Limb (tissue), 2 donors: ENCODE measurements around the gene KLF13.

Experiments
- DNase-seq, 2 donors: peaks; one replicate each; pipeline ENCODE4 v3.0.0-alpha.2; 2016; ENCODE audit errors: extremely low spot score in 2 of 2

The KLF13 gene

DNA sequence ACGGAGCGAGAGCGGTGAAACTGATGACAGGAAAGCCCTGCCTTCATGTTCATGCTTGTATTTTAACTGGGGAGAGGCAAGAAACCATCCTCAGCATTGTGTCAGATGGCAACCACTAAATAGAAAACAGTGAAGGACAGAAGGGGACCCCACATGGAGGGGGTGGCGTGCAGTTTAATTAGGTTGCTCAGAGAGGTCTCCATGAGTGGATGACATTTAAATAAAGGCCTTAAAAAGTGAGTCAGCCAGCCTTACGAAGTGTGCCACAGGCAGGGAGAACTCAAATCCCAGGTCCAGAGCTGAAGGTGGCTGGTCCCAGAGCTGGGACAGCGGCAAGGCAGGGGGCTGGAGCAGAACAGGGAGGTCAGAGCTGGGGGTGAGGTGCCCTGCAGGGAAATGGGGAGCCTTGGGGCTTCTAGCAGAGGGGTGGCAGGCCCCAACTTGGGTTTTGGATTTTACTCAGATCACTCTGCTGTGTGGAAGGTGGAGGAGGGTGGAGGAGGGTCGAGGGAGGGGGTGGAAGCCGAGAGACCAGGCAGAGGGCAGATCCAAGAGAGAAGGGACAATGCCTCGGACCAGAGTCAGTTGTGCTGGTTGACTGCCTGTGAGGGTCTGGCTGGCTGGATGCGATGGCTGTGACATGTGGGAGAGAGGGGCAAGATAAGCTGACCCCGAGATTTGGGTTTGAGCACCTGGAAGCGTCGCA is 73.7 kb downstream of the KLF13 start:
- DNase-seq: no peak

GRCh38 chr15:31401282-31401681 is 74.6 kb downstream of the KLF13 start:
- DNase-seq: no peak

DNA sequence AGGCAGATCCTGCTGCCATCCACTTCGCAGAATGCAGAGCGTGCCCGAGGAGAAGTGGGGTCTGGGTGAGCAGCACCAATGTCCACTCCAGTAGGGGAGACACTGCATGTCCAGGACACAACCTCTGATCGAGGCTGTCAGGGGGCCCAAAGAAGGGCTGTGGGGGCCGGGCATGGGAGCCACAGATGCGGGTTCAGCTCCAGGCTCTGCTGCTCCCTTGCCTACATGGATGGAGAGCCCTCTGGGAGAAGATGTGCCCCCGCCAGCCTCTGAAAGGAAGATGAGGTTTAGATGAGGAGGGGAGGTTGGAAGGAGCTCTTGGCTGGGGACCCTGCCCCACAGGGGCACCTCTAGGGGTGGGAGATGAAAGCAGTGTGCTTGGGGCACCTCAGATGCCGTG is 75.4 kb downstream of the KLF13 start:
- no peak for DNase-seq

DNA sequence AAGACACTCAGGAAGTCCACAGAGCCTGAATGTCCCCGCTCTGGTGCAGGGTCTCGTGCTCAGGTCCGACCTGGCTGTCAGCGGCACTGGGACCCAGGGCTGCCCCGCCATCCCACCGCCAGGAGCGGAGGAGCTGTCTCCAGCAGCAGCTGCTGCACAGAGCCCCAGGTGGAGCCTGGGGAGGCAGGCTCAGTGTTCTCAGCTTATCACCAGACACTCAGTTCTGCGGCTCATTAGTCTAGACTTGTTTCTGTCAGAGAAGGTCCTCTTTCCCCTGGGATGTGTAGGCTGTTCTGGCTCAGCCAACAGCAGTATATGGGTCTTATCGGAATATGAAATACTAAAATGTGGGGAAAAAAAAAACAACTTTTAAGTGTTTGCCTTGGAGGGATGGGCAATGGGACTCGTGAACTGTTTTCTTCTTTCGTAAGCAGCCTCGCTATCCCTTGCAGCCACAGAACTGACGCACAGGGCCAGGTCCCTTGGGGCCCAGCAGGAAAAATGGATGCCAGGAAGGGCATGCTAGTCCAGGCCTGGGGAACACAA is 75.9 kb downstream of the KLF13 start:
- DNase-seq: no peak

DNA sequence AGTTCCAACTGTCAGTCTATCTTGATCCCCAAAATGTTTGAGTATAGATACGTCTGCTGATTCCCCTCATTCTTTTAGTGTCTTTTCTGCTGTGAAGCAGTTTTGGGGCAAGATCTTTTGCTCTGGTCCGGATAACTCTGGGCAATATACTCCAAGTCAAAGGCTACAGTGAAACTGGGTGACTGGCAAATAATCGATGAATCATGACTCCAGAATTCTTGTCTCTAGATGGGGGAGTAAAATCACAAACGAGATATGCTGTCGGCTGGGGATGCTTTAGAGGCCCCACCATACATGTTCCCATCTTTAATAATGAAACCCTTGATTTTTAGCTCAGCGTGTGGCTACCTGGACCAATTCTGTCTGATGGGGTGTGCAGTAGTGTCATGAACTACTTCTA is 76.5 kb downstream of the KLF13 start:
- DNase-seq: no peak

GRCh38 chr15:31403606-31404005 is 77.0 kb downstream of the KLF13 start:
- no peak for DNase-seq

DNA sequence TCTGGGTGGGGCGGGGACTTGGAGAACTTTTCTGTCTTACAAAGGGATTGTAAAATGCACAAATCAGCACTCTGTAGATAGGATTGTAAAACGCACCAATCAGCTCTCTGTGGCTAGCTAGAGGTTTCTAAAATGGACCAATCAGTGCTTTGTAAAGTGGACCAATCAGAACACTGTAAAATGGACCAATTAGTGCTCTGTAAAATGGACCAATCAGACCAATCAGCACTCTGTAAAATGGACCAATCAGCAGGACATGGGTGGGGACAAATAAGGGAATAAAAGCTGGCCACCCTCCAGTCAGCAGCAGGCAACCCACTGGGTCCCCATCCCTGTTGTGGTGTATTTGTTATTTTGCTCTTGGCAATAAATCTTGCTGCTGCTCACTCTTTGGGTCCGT is 77.7 kb downstream of the KLF13 start:
- no peak for DNase-seq

GRCh38 chr15:31405200-31405920 is 78.7 kb downstream of the KLF13 start:
- no peak for DNase-seq

GRCh38 chr15:31407376-31407775 is 80.7 kb downstream of the KLF13 start:
- no peak for DNase-seq

- no peak for DNase-seq
These were observed 81.2 kb downstream of the KLF13 start for GRCh38 chr15:31407851-31408250.

GRCh38 chr15:31408724-31409123 is 82.1 kb downstream of the KLF13 start:
- no peak for DNase-seq

DNA sequence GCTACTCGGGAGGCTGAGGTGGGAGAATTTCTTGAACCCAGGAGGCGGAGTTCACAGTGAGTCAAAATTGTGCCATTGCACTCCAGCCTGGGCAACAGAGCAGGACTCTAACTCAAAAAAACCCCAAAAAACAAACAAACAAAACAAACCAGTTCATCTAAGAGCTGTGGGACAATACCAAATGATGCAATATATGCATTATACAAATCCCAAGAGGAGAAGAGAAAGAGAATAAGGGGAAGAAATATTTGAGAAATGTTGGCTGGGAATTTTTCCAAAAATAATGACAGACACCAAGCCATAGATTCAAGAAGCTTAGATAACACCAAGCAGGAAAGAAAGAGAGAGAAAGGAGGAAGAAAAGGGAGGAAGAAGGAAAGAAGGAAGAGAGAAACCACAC is 82.5 kb downstream of the KLF13 start:
- no peak for DNase-seq

GRCh38 chr15:31412824-31413223 is 86.2 kb downstream of the KLF13 start:
- DNase-seq: no peak

DNA sequence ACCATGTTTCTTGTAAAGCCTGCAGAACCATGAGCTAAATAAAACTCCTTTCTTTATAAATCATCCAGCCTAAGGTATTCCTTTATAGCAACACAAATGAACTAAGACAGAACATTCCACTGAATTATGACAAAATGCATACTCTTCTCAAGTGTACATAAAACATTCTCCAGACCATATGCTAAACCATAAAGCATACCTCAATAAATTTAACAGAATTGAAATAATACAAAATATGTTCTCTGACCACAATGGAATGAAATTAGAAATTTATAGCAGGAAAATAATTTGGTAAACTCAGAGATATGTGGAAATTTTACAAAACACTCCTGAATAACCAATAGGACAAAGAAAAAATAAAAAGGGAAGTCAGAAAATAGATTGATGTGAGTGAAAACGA is 88.6 kb downstream of the KLF13 start:
- no peak for DNase-seq

GRCh38 chr15:31419820-31420219 is 93.2 kb downstream of the KLF13 start:
- no peak for DNase-seq

GRCh38 chr15:31427411-31427810 is 100.8 kb downstream of the KLF13 start:
- DNase-seq: no peak
